ENCODE measurements around the gene GARS1.
"Not testable (repeated sequence)": the region's sequence is repeated elsewhere in the genome, so short reads cannot be mapped to it uniquely, and the experiment has no call there.

The GARS1 gene, protein sequence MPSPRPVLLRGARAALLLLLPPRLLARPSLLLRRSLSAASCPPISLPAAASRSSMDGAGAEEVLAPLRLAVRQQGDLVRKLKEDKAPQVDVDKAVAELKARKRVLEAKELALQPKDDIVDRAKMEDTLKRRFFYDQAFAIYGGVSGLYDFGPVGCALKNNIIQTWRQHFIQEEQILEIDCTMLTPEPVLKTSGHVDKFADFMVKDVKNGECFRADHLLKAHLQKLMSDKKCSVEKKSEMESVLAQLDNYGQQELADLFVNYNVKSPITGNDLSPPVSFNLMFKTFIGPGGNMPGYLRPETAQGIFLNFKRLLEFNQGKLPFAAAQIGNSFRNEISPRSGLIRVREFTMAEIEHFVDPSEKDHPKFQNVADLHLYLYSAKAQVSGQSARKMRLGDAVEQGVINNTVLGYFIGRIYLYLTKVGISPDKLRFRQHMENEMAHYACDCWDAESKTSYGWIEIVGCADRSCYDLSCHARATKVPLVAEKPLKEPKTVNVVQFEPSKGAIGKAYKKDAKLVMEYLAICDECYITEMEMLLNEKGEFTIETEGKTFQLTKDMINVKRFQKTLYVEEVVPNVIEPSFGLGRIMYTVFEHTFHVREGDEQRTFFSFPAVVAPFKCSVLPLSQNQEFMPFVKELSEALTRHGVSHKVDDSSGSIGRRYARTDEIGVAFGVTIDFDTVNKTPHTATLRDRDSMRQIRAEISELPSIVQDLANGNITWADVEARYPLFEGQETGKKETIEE

DNA sequence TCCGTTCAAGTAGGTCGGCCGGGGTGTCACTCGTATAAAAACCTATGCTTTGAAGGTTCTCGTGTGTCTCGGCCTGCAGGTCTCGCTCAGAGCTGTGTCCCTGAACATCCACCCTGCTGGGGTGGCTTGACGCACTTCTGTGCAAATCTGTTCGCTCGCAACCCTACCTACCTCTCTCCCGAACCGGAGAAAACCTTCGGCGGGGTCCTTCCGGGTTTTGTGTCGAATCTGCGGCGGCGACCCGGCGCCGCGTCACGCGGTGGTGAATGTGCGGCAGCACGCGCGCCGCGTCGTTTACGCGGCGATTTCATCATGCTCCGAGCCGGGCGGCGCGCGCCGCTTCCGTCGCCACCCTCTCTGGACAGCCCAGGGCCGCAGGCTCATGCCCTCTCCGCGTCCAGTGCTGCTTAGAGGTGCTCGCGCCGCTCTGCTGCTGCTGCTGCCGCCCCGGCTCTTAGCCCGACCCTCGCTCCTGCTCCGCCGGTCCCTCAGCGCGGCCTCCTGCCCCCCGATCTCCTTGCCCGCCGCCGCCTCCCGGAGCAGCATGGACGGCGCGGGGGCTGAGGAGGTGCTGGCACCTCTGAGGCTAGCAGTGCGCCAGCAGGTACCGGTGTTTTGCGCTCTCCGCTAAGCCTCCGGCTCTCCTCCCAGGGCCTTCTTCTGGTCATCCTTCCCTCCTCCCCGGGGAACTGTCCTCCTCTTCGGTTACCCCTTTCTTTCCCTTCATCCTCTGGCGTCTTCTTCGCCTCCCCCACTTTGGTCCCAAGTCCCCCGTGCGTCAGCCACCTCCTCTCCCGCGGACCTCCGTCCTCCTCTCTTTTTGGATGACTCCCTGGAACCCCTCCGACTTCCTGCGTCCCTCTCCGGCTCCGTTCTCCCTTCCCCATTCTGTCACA is at the start of gene GARS1:
TSS of gene GARS1 (plus strand) at position 339 of the 896 bp plus-strand sequence. CDS start at position 383, 44 bp downstream.
- DNase-seq = peak; percentile 87

DNA sequence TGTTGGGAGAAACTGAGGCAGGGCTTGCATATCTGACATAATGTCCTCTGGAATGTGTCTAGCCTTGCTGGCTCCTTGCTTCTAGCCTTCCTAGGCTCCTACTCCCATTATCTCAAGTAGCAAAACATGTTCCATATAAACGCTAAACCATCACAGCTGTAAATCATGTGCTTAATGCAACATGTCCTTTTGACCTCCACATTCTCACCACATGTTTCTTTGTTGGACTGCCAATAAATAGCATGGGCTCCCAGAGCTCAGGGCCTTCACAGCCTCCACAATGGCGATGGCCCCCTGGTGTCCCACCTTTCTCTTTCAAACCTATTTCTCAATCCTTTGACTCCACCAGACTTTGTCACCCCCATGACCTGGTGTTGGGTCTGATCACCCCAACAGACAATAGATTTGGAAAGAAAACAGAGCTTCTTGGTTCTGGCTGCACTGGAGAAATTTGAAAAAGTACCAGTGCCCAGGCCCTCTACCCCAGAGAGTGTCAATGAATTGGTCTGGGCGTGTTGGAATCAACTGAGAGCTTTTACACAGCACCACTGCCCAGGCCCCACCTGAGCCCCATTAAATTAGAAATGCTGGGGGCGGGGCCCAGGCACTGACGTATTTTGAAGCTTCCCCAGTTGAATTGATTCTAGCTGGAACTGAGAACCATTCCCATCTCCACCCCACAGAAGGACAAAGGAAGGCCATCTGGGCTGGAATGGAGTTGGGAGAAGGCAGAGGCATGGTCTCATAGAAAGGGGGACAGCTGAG is 48.7 kb upstream of the GARS1 start:
- no peak for DNase-seq

DNA sequence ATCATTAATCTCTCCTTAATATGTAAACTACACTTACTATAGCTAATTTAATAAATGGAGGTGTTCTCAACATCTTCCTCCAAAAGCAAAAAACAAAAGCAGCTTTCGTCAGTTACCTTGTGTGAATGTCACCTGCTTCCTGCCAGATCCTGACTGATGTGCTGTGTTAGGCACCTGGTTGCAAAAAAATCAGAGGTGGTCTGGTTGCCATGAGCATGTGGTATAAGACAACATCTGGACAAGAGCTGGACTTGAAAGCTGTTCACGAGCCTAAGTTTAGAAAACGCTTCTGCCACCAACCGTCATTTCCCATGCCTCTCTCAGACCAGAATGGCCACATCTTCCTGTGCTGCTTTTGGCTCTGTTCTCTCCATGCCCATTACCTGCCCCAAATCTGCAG is 48.1 kb upstream of the GARS1 start:
- no peak for DNase-seq

DNA sequence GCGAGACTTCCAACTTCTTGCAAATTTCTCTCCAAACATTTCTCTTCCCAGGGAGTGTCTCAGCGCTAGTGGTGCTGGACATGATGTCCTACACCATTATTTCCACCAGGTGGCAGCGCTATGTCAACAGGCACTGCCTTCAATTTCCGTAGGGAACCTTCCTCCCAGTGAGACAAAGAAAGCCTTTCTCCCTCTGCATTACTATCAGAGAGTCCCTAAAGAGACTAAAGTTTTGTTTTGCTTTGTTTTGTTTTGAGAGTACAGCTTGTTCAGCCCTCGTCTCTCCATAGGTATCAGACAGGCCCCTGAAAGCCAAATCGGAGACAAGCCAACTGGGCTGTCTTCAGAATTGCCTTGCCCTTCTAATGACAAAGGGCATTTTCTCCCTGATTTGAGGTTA is 45.8 kb upstream of the GARS1 start:
- DNase-seq = peak; percentile 21

DNA sequence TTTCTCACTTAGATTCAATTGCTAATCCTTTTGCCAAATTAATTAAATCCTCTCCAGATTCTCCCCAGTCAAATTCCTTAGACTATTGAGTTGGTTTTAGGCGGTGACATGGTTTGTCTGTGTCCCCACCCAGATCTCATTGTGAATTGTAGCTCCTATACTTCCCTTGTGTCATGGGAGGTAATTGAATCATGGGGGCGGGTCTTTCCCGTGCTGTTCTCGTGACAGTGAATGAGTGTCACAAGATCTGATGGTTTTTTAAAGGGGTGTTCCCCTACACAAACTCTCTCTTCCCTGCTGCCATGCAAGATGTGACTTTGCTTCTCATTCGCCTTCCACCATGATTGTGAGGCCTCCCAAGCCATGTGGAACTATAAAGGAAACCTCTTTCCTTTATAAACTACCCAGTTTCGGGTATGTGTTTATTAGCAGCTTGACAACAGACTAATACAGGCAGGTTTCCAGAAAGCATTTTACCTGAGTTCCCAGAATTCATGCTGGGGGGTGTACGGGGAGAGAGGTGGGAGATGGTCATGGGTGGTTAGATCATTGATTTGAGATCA is 44.7 kb upstream of the GARS1 start:
- DNase-seq = no peak

DNA sequence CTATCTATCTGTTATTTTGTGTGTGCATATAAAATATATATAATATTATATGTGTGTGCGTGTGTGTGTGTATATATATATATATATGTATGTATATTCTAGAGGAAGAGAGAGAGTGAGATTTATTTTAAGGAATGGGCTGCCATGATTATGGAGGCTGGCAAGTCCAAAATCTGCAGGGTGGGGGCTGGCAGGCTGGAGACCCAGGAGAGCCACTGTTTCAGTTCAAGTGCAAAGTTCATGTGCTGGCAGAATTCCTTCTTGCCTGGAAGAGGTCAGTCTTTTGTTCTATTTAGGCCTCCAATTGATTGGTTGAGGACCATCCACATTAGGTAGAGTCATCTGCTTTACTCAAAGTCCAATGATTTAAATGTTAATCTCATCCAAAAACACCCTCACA is 42.3 kb upstream of the GARS1 start:
- DNase-seq = no peak

DNA sequence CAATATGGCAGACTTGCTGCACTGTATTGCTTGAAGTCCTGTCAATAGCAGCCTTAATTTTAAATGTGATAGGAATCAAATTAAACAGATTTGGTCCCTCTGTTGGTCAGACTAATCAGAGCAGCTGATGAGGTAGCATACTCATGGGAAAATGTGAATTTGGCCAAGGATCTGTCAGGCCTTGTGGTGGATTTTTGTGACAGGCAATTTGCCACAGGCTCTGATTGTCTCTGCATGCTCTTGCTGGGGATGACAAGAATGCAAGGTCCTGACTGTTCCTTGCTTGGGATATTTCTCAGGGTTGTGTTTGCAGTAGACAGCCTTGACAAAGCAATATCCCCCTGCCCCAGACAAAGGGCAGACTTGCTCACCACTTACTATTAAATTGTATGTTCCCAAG is 41.5 kb upstream of the GARS1 start:
- DNase-seq = no peak

DNA sequence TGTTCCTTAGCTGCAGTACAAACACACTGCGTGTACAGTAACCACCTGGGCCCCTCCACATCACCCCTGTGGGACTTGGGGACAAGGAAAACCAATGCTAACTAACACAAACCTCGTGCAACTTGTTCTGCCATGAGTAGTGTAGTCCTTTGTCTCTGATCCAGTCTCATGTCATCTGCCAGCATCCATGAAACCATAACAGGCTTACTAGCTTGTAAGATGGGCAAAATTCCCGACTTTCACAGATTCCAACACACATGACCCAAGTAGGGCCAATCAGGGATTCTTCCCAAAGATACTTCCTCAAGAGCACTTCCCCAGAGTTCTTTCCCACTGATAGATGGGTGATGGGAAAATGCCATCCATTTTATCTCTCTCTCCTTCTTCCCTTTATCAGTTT is 41.1 kb upstream of the GARS1 start:
- DNase-seq = no peak

DNA sequence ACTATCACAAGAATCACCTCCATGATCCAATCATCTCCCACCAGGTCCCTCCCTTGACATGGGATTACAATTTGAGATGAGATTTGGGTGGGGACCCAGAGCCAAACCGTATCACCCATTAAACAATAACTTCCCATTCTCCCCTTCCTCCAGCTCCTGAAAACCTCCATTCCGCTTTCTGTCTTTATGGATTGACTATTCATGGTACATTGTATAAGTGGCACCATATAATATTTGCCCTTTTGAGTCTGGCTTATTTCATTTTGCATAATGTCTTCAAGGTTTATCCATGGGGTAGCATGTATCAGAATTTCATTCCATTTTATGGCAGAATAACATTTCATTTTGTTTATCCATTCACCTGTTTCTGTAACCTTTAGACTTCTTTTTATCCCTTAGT is 39.2 kb upstream of the GARS1 start:
- no peak for DNase-seq

DNA sequence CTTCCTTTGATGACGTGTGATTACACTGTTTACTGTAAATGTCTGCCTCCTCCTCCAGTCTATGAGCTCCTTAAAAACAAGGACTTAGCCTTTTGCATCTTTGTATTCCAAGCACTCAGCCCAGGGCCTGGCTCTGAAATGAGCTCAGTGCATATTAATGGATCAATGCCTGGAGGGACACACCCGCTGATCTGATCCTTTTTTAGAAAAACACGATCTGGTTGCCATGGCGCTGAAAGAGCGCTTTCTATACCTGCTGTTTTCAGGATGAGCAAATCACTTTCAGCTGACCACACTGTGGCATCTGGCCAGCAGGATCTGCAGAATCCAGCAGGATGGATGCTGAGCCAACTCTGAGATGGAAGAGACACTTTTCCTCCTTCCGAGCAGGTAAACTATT is 37.8 kb upstream of the GARS1 start:
- DNase-seq = no peak

DNA sequence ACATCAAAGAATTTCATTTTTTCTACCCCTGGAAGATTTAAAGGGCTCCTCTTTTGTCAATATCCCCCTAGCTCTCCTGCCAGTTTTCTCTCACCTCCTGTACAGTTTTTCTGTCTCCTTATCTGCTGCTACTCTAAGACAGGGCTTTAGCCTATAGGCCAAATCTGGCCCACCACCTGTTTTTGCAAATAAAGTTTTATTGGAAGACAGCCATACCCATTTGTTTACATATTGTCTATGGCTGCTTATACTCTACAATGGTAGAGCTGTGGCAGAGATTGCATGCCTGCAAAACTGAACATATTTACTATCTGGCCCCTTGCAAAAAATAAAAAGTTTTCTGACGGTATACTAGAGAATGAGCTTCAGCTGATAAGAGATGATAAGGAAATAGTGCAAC is 37.4 kb upstream of the GARS1 start:
- no peak for DNase-seq

DNA sequence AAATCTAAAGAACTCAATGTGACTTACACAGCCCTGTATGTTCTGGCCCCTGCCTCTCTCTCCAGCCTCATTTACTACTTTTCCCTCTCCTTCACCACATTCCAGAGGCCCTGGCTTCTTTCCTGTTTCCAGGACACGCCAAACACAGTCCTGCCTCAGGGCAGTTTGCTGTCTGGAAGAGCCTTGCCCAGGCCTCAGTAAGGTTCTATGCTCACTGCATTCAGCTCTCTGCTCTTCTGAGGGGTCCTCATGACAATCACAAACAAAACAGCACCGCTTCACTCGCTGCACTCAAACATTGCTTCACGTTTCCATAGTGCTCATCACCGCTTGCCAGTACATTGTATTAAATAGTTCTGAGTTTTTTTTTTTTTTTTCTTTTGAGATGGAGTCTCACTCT is 35.1 kb upstream of the GARS1 start:
- DNase-seq = no peak

DNA sequence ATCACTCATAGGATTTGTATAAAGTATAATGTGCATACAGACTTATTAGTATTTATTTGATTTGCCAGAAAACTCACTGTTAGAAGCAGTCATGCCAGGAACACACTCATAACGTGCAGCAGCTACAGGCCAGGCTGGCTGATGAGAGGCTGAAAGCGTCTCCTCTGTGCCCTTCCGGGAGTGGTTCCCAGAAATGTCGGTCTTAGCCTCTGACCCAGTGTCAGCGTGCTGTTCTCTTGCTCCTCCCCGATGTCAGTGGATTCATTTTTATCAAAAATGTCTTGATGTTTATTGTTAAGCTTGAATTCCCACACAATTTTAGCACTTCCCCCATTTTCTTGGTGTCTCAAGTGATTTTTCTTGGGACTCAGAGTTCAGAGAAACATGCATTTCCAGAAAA is 33.3 kb upstream of the GARS1 start:
- no peak for DNase-seq

DNA sequence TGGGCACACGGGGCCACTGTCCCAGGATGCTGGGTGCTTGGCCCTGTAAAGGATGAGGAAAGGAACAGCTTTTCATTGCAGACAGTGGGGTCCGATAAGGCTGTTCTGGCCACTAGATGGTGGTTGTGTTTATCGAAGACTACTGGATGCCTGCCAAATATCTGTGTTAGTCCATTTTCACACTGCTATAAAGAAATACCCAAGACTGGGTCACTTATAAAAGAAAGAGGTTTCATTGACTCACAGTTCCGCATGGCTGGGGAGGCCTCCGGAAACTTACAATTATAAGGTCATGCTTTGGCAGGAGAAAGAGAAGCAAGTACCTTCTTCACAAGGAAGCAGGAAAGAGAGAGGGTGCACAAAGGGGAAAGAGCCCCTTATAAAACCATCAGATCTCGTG is 32.2 kb upstream of the GARS1 start:
- no peak for DNase-seq

DNA sequence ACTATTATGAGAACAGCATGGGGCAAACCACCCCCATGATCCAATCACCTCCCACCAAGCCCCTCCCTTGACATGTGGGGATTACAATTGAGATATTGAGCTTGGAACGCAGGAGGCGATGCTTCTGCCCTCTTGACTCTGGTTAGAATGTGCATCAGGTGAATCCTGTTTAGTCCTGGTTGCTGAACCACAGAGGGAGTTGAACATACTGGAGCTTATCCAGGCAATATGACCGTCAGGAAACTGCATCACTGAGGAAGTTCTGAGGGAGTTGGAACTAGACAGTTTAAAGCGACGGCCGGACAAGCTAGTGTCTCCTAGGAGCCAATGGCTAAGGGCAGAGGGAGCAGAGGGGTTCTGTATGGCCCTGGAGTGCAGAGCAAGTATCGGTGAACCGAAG is 31.8 kb upstream of the GARS1 start:
- DNase-seq = no peak

DNA sequence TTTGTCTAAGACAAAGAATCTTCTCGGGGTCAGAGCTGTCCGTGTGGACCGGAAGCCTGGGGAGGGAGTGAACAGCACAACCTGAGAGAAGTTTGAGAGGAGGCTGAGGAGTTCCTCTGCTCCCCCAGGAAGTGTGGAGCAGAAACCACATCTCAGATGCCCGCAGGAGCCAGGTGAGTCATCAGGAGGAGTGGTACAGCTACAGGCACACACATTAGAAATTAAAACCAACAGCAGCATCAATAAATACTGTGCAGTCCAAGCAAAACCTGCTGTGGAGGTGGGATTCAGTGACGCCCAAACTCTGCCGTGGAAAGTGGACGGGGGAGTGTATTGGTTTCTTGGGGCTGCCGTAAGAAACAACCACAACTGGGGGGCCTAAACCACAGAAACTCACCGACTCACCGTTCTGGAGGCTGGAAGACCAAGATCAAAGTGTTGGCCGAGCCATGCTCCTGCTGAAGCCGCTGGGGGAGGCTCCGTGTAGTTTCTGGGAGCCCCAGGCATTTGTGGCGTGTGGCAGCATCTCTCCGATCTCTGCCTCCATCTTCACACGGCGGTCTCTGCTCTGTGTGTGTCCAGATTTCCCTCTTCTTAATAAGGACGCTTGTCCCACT is 31.2 kb upstream of the GARS1 start:
- no peak for DNase-seq

DNA sequence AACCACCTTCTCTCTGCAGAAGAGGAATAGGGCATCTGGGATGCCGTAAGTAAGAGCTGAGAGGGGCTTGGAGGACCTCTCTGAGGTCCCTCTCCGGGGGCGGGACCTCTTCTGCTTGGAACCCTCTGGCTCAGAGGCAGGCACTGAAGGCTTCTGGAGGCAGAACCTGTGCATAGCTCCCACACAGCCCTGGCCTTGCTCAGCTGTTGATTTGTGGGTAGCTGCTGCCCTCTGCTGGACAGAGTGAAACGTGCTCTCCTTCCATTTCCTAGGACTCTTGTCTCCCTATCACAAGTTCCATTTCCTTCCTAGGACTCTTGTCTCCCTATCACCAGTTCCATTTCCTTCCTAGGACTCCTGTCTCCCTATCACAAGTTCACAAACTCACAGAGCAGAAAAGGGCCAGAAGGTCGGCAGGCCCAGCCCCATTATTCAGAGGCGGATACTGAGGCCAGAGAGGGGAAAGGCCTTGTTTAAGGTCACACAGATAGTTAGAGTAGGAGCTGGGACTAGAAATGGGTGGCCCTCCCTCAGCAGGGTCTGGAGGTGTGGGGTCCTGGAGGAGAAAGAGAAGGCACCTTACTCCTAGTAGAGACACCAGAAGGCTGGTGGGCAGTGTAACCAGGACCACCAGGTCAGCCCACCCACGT is 30.3 kb upstream of the GARS1 start:
- DNase-seq = peak; percentile 65

DNA sequence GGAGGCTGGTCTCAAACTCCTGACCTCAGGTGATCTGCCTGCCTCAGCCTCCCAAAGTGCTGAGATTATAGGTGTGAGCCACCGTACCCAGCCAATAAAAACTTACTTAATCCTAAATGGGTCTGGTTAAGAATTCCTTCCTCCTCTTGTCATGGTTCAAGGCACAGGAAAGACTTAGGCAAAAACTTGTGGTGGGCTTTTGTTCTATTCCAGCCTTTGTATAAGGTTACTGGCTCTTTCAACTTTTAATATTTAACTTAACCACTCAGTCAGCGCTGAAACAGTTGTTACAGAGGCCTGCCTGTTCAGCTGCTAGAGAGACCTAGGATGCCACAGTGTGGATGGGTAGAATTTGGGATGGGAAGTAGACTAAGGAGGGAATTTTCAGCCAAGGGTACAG is 28.1 kb upstream of the GARS1 start:
- no peak for DNase-seq

DNA sequence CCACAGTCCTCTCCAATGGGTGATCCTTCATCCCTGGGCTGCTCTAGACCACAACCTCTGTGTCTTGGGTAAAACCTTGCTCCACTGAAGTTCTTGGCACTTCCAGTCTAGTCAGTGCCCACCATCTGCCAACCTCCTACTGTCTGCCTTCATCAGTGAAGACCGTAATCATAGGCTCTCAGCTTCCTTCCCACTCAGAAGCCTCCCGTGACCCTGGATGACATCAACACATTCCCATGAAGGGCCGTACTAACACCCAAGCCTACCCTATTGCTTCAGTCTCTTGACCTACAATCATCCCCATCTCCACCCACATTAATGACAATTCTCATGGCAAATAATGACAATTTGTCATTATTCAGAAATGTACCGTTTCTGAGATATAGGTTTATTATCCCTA is 27.6 kb upstream of the GARS1 start:
- no peak for DNase-seq

DNA sequence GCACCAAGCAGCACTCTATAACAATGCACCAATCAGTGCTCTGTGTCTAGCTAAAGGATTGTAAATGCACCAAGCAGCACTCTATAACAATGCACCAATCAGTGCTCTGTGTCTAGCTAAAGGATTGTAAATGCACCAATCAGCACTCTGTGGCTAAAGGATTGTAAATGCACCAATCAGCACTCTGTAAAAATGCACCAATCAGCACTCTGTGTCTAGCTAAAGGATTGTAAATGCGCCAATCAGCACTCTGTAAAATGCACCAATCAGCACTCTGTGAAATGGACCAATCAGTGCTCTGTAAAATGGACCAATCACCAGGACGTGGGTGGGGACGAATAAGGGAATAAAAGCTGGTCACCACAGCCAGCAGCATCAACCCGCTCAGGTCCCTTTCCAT is 24.4 kb upstream of the GARS1 start:
- not testable (repeated sequence) for DNase-seq

DNA sequence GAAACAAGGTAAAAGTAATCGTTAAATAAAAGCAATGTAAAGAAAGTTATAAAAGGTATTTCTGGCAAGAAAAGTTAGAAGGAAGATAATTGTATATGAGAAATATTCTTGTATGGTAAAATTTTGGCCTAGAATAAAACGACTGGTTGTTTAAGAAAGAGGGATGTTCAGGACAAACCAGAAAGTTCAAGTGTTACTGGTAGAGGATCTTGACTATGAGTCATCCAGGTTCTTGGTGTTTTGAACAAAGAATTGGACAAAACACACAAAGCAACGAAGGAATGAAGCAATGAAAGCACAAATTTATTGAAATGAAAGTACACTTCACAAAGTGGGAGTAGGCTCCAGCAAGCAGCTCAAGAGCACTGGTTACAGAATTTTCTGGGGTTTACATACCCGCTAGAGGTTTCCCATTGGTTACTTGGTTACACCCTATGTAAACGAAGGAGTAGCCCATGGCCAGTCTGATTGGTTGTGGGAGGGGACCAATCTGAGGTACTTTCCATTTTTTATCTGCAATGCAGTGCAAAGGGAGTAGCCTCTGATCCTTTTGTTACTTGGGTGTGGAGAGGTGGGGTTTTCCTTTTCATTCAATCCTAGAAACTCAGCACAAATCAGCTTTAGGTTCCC is 22.4 kb upstream of the GARS1 start:
- DNase-seq = no peak
